ENCODE data around the gene NAALADL2. TPM values are rescaled to one million over a fixed set of nuclear protein-coding genes. Genes with fewer than 3 reads are reported as not detected.
"Not testable (repeated sequence)": the region's sequence is repeated elsewhere in the genome, so short reads cannot be mapped to it uniquely, and the experiment has no call there.

NAALADL2 gene
- total RNA-seq, 1 donor from 2014 or later = 9.9 TPM

DNA sequence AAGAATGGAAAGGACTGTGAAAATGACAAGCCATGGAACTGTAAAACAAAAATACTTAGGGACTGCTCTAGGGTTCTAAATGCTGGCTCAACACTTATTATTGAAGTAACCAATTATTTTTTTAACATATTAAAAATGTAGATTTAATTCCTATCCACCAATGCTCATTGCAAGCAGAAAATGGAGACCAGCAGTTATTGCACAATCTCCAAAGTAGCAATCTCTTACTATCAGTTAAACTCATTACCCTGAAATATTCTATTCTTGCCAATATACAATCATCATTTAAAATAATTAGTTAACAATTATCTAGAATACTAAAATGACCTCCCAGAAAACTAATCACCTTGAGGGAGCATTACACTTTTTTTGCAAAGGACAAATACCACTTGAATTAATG lies 499.8 kb downstream of the NAALADL2 start:
- H3K4me1 Mint-ChIP-seq (ENCODE audit: unreplicated experiment) = no peaks in the 10 kb centered on the region
- H3K27ac Mint-ChIP-seq = no peak overlapping the region
- DNase-seq (ENCODE audit: extremely low spot score, unreplicated experiment) = no peak
- H3K27me3 Mint-ChIP-seq = no peaks in the 10 kb centered on the region
- TF ChIP-seq, protein P1, sequence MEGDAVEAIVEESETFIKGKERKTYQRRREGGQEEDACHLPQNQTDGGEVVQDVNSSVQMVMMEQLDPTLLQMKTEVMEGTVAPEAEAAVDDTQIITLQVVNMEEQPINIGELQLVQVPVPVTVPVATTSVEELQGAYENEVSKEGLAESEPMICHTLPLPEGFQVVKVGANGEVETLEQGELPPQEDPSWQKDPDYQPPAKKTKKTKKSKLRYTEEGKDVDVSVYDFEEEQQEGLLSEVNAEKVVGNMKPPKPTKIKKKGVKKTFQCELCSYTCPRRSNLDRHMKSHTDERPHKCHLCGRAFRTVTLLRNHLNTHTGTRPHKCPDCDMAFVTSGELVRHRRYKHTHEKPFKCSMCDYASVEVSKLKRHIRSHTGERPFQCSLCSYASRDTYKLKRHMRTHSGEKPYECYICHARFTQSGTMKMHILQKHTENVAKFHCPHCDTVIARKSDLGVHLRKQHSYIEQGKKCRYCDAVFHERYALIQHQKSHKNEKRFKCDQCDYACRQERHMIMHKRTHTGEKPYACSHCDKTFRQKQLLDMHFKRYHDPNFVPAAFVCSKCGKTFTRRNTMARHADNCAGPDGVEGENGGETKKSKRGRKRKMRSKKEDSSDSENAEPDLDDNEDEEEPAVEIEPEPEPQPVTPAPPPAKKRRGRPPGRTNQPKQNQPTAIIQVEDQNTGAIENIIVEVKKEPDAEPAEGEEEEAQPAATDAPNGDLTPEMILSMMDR (conservative IDR thresholded peaks at IDR 0.05) = no peak
- H3K36me3 Mint-ChIP-seq = peaks cover 7% of the 10 kb centered on the region
- H3K4me3 Mint-ChIP-seq = no peak overlapping the region
- peaks cover 9% of the 10 kb centered on the region for H3K9me3 Mint-ChIP-seq

DNA sequence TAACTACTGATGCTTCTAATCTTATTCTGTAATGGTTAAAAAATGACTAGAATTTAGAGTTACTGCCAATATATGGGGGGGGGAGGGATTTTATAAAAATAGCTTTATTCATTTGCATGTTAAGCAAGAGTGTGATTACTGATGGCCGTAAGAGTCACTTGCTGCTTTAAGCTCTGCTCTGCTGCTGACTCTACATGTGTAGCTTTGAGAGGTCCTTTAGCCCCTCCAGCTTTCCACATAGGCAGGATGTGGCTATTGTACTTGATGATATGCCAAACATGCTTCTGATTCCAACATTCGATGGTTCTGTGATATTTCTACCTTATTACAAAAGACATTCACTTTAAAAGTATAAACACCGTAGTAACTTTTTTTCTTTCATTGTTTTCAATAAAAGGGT lies 511.3 kb downstream of the NAALADL2 start:
- not testable (repeated sequence) for H3K36me3 Mint-ChIP-seq; H3K9me3 Mint-ChIP-seq; DNase-seq (ENCODE audit: extremely low spot score, unreplicated experiment); H3K4me1 Mint-ChIP-seq (ENCODE audit: unreplicated experiment); H3K27ac Mint-ChIP-seq; H3K27me3 Mint-ChIP-seq; H3K4me3 Mint-ChIP-seq

DNA sequence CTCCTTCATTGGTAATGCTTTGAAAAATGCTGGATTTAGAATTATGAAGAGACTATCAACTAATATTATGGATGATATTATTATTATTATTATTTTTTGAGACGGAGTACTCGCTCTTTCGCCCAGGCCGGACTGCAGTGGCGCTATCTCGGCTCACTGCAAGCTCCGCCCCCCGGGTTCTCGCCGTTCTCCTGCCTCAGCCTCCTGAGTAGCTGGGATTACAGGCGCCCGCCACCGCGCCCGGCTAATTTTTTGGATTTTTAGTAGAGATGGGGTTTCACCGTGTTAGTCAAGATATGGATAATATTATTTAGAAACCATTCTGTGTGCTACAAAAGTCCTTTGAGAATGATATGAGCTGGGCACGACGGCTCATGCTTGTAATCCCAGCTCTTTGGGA lies 512.1 kb downstream of the NAALADL2 start:
- not testable (repeated sequence) for DNase-seq (ENCODE audit: extremely low spot score, unreplicated experiment); H3K27me3 Mint-ChIP-seq; H3K9me3 Mint-ChIP-seq; H3K27ac Mint-ChIP-seq; H3K4me1 Mint-ChIP-seq (ENCODE audit: unreplicated experiment); H3K4me3 Mint-ChIP-seq; H3K36me3 Mint-ChIP-seq

DNA sequence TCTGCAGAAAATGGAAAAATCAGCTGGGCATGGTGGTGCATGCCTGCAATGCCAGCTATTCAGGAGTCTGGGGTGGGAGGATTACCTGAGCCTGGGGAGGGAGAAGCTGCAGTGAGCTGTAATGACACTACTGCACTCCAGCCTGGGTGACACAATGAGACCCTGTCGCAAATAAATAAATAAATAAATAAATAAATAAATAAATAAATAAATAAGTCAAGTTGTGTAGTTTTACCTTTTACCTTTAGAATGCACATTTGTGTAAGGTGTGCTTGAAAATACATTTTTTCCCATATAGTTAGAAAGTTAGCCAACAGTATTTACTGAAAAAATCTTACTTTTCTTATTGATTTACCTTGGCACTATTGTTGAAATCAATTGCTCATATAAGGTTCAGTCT lies 515.6 kb downstream of the NAALADL2 start:
- Mint-ChIP-seq H3K4me1 (ENCODE audit: unreplicated experiment) (no peaks in the 10 kb centered on the region), H3K27ac (no peak overlapping the region), H3K4me3 (no peak overlapping the region), H3K9me3 (no peaks in the 10 kb centered on the region), H3K36me3 (no peaks in the 10 kb centered on the region), H3K27me3 (no peaks in the 10 kb centered on the region)
- TF ChIP-seq, protein P1 (conservative IDR thresholded peaks at IDR 0.05) = no peak
- DNase-seq (ENCODE audit: extremely low spot score, unreplicated experiment) = no peak

DNA sequence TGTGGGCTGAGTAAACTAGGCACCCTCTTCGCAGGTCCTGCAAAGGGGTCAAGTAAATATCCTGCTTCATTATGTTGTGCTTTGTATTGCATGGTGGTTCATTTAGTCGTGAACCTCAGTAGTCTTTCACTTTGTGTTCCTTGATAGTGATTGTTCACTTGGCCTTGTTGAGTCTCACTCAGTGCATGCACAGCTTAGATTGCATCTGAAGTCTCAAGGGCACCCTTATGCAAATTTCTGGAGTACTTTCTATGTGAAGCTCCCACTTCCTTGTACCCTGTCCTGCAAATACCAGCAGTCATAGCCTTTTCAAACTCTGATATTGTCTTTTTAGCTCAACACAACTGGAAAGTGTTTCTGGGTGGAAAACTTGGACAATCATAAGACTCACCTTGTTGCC lies 519.2 kb downstream of the NAALADL2 start:
- H3K27ac Mint-ChIP-seq = no peak overlapping the region
- H3K36me3 Mint-ChIP-seq = no peaks in the 10 kb centered on the region
- TF ChIP-seq, protein P1 (conservative IDR thresholded peaks at IDR 0.05) = no peak
- no peaks in the 10 kb centered on the region for H3K9me3 Mint-ChIP-seq
- H3K4me3 Mint-ChIP-seq = no peak overlapping the region
- no peaks in the 10 kb centered on the region for H3K27me3 Mint-ChIP-seq
- DNase-seq (ENCODE audit: extremely low spot score, unreplicated experiment) = no peak
- peaks cover 5% of the 10 kb centered on the region for H3K4me1 Mint-ChIP-seq (ENCODE audit: unreplicated experiment)

DNA sequence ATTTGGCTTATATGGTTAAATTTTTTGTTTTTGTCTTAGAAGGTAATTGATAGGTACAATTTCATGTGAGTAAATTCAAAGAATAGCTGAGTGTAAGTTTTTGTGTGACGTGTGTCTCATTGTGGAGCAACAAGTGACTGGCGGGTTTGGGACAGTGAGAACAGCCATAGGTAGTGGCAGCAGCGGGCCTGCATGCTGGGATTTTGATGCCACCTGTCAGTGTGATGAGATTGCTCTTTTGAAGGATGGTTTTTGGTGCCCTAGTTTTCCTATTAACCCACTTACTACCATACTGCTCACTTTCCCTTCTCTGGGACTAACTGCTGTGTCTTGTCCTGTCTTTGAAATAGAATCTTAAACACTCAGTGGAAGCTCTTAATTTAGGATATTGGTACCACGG lies 522.6 kb downstream of the NAALADL2 start:
- Mint-ChIP-seq H3K27ac (no peak overlapping the region), H3K9me3 (peaks cover 2% of the 10 kb centered on the region), H3K36me3 (no peaks in the 10 kb centered on the region), H3K4me3 (no peak overlapping the region), H3K27me3 (no peaks in the 10 kb centered on the region), H3K4me1 (ENCODE audit: unreplicated experiment) (peaks cover 5% of the 10 kb centered on the region)
- DNase-seq (ENCODE audit: extremely low spot score, unreplicated experiment) = no peak
- TF ChIP-seq, protein P1 (conservative IDR thresholded peaks at IDR 0.05) = no peak

DNA sequence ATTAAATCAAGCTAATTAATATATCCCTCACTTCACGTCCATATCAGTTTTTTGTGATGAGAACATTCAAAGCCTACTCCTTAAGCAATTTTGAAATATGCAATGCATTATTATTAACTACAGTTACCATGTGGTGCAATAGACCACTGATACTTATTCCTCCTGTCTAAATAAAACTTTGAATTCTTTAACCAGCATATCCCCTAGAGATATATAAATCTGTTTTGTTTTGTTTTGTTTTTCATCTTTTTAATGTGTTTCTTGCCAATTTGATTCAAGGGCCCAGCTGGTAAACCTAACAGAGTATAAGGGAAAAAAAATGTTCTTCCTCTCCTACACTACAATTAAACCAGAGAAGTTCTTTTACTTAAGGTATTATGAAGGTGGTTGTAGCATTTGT lies 524.2 kb downstream of the NAALADL2 start:
- H3K4me1 Mint-ChIP-seq (ENCODE audit: unreplicated experiment) = peaks cover 5% of the 10 kb centered on the region
- H3K4me3 Mint-ChIP-seq = no peak overlapping the region
- DNase-seq (ENCODE audit: extremely low spot score, unreplicated experiment) = no peak
- H3K27me3 Mint-ChIP-seq = no peaks in the 10 kb centered on the region
- no peaks in the 10 kb centered on the region for H3K36me3 Mint-ChIP-seq
- no peak overlapping the region for H3K27ac Mint-ChIP-seq
- TF ChIP-seq, protein P1 (conservative IDR thresholded peaks at IDR 0.05) = no peak
- peaks cover 5% of the 10 kb centered on the region for H3K9me3 Mint-ChIP-seq

Measured in type B pancreatic cell (in vitro differentiated cells).